B cell (primary cell): ENCODE data around the gene HARBI1. TPM values are rescaled to one million over a fixed set of nuclear protein-coding genes. Genes with fewer than 3 reads are reported as not detected.

ENCODE experiments used
- ATAC-seq: fragments of 200-7000 bp; cut with Tn5 transposase; one replicate; pipeline ENCODE4 v1.10.0; 2021; ENCODE audit warnings: low read depth, mild to moderate bottlenecking, moderate number of reproducible peaks, moderate library complexity
- CTCF ChIA-PET: fragments of 350-600 bp; sonication (Branson Sonifier 250); formaldehyde crosslinking; loops from one replicate; lab custom pipeline; 2021; ENCODE audit warnings: antibody characterized with exemption, inconsistent platforms; lab: Charles Lee
- POLR2A ChIA-PET: fragments of 350-600 bp; sonication (Branson Sonifier 250); formaldehyde crosslinking; loops from one replicate; lab custom pipeline; 2021; ENCODE audit warnings: antibody characterized with exemption; lab: Charles Lee
- DNase-seq: peaks from one replicate; pipeline ENCODE4 v3.0.0; 2013
- H2AFZ ChIP-seq: 2 replicates; pipeline ENCODE4 v1.6.1; 2012; ENCODE audit warnings: mild to moderate bottlenecking, low read depth, low read length; ENCODE audit not compliant: insufficient read depth, poor library complexity, severe bottlenecking
- H3K27ac ChIP-seq, 2 donors: 1 replicate in 1 of 2; 2 replicates in 1 of 2; pipeline ENCODE4 v1.5.1; 2012 to 2013; ENCODE audit warnings: low read length in 2 of 2, mild to moderate bottlenecking in 2 of 2, moderate library complexity in 1 of 2
- H3K27me3 ChIP-seq, 4 experiments: fragments of 200-600 bp in 1 of 4; sonication (generic) in 1 of 4; replicated peaks in 1 of 4; 1 replicate in 2 of 4; 2 replicates in 2 of 4; pipeline versions ENCODE4 v1.6.1 to v1.7.0; 2013 to 2016; ENCODE audit warnings: low read length in 3 of 4, mild to moderate bottlenecking in 2 of 4, mixed read lengths in 1 of 4, moderate library complexity in 1 of 4; ENCODE audit not compliant: insufficient read depth in 4 of 4, control insufficient read depth in 3 of 4; ENCODE audit errors: control extremely low read depth in 1 of 4
- H3K36me3 ChIP-seq, 2 experiments: replicated peaks in 1 of 2; 1 replicate in 1 of 2; 2 replicates in 1 of 2; pipeline versions ENCODE4 v1.6.1 to v1.7.1; 2013; ENCODE audit warnings: low read length in 1 of 2; ENCODE audit not compliant: insufficient read depth in 2 of 2, control insufficient read depth in 1 of 2; ENCODE audit errors: control extremely low read depth in 1 of 2, extremely low read depth in 1 of 2
- H3K4me1 ChIP-seq, 2 donors: fragments of 200-600 bp in 1 of 2; sonication (generic) in 1 of 2; 1 replicate in 1 of 2; 2 replicates in 1 of 2; pipeline versions ENCODE4 v1.5.1 to v1.6.1; 2013 to 2017; ENCODE audit warnings: low read length in 2 of 2; ENCODE audit not compliant: control insufficient read depth in 2 of 2, insufficient read depth in 2 of 2
- H3K4me2 ChIP-seq: replicated peaks from 2 replicates; pipeline ENCODE3; 2012; ENCODE audit warnings: mild to moderate bottlenecking, low read depth, low read length; ENCODE audit not compliant: poor library complexity, severe bottlenecking
- H3K4me3 ChIP-seq, 5 experiments: fragments of 200-600 bp in 1 of 5; sonication (generic) in 1 of 5; 1 replicate in 3 of 5; 2 replicates in 2 of 5; pipeline versions ENCODE4 v1.5.1 to v1.7.0; 2011 to 2016; ENCODE audit warnings: low read length in 4 of 5, mild to moderate bottlenecking in 4 of 5, low read depth in 2 of 5, control low read depth in 1 of 5, moderate library complexity in 1 of 5; ENCODE audit not compliant: insufficient read depth in 1 of 5; ENCODE audit errors: control extremely low read depth in 1 of 5, extremely low read depth in 1 of 5
- H3K79me2 ChIP-seq: fragments of 200-600 bp; sonication (generic); one replicate; pipeline ENCODE4 v1.6.0; 2016; ENCODE audit warnings: low read length; ENCODE audit not compliant: control insufficient read depth, insufficient read depth
- H3K9ac ChIP-seq: fragments of 200-600 bp; sonication (generic); 2 replicates; pipeline ENCODE4 v1.6.1; 2017; ENCODE audit warnings: mild to moderate bottlenecking, low read length, moderate library complexity
- H3K9me3 ChIP-seq, 3 donors: one replicate each; pipeline versions ENCODE4 v1.6.1 to v1.7.1; 2013; ENCODE audit warnings: low read length in 2 of 3; ENCODE audit not compliant: control insufficient read depth in 2 of 3, insufficient read depth in 1 of 3; ENCODE audit errors: control extremely low read depth in 1 of 3
- H4K20me1 ChIP-seq: 2 replicates; pipeline ENCODE4 v1.6.0; 2012; ENCODE audit warnings: mild to moderate bottlenecking, low read length; ENCODE audit not compliant: insufficient read depth, control insufficient read depth, poor library complexity, severe bottlenecking
- H3K27ac Mint-ChIP-seq: one replicate; pipeline ENCODE4 v1.8.0; 2021; ENCODE audit warnings: mixed read lengths
- H3K27me3 Mint-ChIP-seq: one replicate; pipeline ENCODE4 v1.8.0; 2021; ENCODE audit warnings: mixed read lengths
- H3K4me1 Mint-ChIP-seq: one replicate; pipeline ENCODE4 v1.8.0; 2021; ENCODE audit warnings: mixed read lengths
- H3K4me3 Mint-ChIP-seq: one replicate; pipeline ENCODE4 v1.8.0; 2021; ENCODE audit warnings: mixed read lengths
- H3K9me3 Mint-ChIP-seq: one replicate; pipeline ENCODE4 v1.8.0; 2022; ENCODE audit warnings: mixed read lengths; ENCODE audit not compliant: insufficient read depth
- EZH2 ChIP-seq: IDR thresholded peaks from 2 replicates; pipeline ENCODE4 v1.6.1; 2012; ENCODE audit warnings: borderline replicate concordance, low read depth, mild to moderate bottlenecking, moderate library complexity, low read length; ENCODE audit not compliant: insufficient read depth, poor library complexity, severe bottlenecking
- WGBS: methylation state at CpG from one replicate; pipeline ENCODE4 v1.1.5; 2013; ENCODE audit warnings: missing lambda C conversion rate; ENCODE audit not compliant: insufficient coverage; 5-methylcytosine and 5-hydroxymethylcytosine counted together
- intact Hi-C: fragments of 100-400 bp; cut with micrococcal nuclease; formaldehyde crosslinking; loops from one replicate; pipeline ENCODE4 v1.10.0; 2022
- polyA plus RNA-seq: library from polyadenylated mRNA; depleted of rRNA; stranded (reverse); fragments of >200 nt; gene quantifications from 2 replicates; pipeline ENCODE4 v1.2.3, GENCODE V29; 2012
- total RNA-seq, 2 donors: library from RNA; stranded (reverse); fragments of 120-200 nt in 1 of 2; gene quantifications; 1 replicate in 1 of 2; 2 replicates in 1 of 2; pipeline versions ENCODE4 v1.2.3 to v1.2.4, GENCODE V29; 2013 to 2022
- TF ChIP-seq, protein P1 (sequence below): fragments of 200-600 bp; IDR thresholded peaks from one replicate; pipeline ENCODE4 v1.8.0; 2022; ENCODE audit warnings: antibody characterized with exemption, mild to moderate bottlenecking

The HARBI1 gene
- total and polyA plus RNA-seq, 2 donors (not counting 1 experiment from before 2014, with no cell fraction given) = 7.7 to 8.0 TPM

DNA sequence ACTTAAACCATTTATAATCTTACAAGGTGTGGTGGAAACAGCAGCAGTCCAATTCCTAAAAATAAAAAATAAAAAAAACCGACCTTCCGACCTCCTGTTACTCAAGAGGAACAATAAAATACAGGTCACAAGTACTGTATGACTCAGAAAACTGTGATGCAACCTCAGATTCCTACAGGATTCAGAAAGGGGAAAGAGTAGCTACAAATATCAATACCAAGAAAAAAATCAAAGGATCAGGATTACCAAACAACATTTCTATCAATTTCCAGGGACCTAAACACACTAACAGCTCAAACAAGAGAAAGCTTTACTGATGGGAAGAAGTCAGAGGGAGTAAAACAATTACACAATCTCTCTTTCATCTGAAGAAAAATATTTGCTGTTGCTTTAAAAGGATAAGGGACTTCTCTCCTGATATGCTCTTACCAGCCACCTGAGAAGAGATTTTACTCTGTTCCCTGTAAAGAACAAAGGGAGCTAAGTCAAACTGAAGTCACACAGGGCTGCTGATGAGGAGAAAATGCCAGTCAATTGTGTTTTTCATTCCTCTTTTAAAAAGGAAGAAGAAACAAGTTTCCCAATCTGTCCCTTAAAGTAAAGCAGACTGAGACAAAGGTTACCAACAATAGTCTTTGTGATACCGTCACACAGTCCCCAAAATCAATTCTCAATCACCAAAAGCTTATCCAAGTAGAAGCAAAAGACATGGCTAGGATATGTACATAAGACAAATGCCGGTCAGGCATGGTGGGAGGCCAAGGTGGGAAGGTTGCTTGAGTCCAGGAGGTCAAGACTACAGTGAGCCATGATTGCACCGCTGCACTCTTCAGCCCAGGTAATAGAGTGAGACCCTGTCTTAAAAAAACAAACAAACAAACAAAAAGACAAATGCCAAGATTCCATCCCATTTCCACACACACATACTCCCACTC lies 62.5 kb downstream of the HARBI1 start:
- peaks cover 87% of the 10 kb centered on the region for H3K79me2 ChIP-seq
- H3K9me3 ChIP-seq = no peaks in the 10 kb centered on the region
- H3K4me1 ChIP-seq = peaks cover 4 to 17% of the 10 kb centered on the region in 2 donors
- no peak overlapping the region for H3K4me2 ChIP-seq
- H3K27me3 Mint-ChIP-seq = no peaks in the 10 kb centered on the region
- WGBS = 67% methylated on average over 3 of the region's 5 CpGs
- H3K9ac ChIP-seq = peak overlapping the region; percentile 6
- H3K9me3 Mint-ChIP-seq = no peaks in the 10 kb centered on the region
- DNase-seq (no peak), ATAC-seq (no peak)
- ChIA-PET CTCF (interaction anchor here (2.0 kb wide), 1 partner anchor 16 kb away, joined by 6 read pairs; no protein-coding TSS in a partner anchor), POLR2A (no interaction called here)
- peak overlapping the region; percentile 1 for H3K4me3 Mint-ChIP-seq
- TF ChIP-seq, protein P1, sequence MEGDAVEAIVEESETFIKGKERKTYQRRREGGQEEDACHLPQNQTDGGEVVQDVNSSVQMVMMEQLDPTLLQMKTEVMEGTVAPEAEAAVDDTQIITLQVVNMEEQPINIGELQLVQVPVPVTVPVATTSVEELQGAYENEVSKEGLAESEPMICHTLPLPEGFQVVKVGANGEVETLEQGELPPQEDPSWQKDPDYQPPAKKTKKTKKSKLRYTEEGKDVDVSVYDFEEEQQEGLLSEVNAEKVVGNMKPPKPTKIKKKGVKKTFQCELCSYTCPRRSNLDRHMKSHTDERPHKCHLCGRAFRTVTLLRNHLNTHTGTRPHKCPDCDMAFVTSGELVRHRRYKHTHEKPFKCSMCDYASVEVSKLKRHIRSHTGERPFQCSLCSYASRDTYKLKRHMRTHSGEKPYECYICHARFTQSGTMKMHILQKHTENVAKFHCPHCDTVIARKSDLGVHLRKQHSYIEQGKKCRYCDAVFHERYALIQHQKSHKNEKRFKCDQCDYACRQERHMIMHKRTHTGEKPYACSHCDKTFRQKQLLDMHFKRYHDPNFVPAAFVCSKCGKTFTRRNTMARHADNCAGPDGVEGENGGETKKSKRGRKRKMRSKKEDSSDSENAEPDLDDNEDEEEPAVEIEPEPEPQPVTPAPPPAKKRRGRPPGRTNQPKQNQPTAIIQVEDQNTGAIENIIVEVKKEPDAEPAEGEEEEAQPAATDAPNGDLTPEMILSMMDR = no peak
- TF ChIP-seq EZH2 = no peak
- peaks cover 33% of the 10 kb centered on the region for H4K20me1 ChIP-seq
- no peak overlapping the region for H2AFZ ChIP-seq
- H3K4me3 ChIP-seq = no peak overlapping the region
- H3K4me1 Mint-ChIP-seq = peaks cover 40% of the 10 kb centered on the region
- H3K27ac Mint-ChIP-seq = peak overlapping the region; percentile 6
- no peaks in the 10 kb centered on the region for H3K27me3 ChIP-seq
- intact Hi-C loops = no loop called here
- peak overlapping the region in 1 of 2 donors; percentile 8 for H3K27ac ChIP-seq
- H3K36me3 ChIP-seq = peaks cover 0 to 4% of the 10 kb centered on the region in 2 experiments

DNA sequence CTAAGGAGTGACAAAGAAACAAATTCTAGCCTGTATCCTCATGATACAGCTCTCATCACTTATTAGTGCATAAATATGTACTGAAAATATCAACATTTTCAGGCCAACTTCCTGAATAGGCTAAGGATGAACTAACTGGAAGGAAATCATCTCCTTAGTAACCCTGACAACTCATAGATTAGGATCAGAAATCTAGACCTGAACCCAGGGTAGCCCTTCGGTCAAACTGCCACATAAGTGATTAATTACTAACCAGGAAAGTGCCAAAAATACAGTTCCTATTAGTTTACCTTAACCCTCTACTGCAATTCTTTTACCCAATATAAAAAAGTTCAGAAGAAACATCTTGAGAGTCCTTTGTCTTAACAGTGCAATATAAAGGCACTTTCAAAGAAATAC lies 63.2 kb downstream of the HARBI1 start:
- DNase-seq (no peak), ATAC-seq (no peak)
- Histone ChIP-seq H3K9ac (peak overlapping the region; percentile 6), H3K36me3 (peaks cover 0 to 4% of the 10 kb centered on the region in 2 experiments), H3K4me1 (peaks cover 4 to 17% of the 10 kb centered on the region in 2 donors), H3K4me2 (no peak overlapping the region), H3K4me3 (no peak overlapping the region), H3K9me3 (no peaks in the 10 kb centered on the region), H3K27ac (peak overlapping the region in 1 of 2 donors; percentile 8), H3K79me2 (peaks cover 86% of the 10 kb centered on the region), H3K27me3 (no peaks in the 10 kb centered on the region), H4K20me1 (peaks cover 35% of the 10 kb centered on the region), H2AFZ (no peak overlapping the region)
- CTCF ChIA-PET = no interaction called here
- WGBS = 60% methylated on average over 1 of the region's 1 CpG
- no peaks in the 10 kb centered on the region for H3K27me3 Mint-ChIP-seq
- intact Hi-C loops = no loop called here
- H3K9me3 Mint-ChIP-seq = no peaks in the 10 kb centered on the region
- POLR2A ChIA-PET = no interaction called here
- peak overlapping the region; percentile 15 for H3K27ac Mint-ChIP-seq
- no peak for TF ChIP-seq EZH2
- TF ChIP-seq, protein P1 = no peak
- no peak overlapping the region for H3K4me3 Mint-ChIP-seq
- peaks cover 38% of the 10 kb centered on the region for H3K4me1 Mint-ChIP-seq
